Neuronal stem cell (in vitro differentiated cells): ENCODE data around the gene DUS2.
"Not testable (repeated sequence)": the region's sequence is repeated elsewhere in the genome, so short reads cannot be mapped to it uniquely, and the experiment has no call there.

Source experiments
- DNase-seq: peaks from one replicate; pipeline ENCODE4 v3.0.0-alpha.2; 2013; ENCODE audit warnings: low spot score
- H2AFZ ChIP-seq: one replicate; pipeline ENCODE4 v1.6.1; 2013; ENCODE audit warnings: mild to moderate bottlenecking, low read length, inconsistent platforms
- H2AK5ac ChIP-seq: 2 replicates; pipeline ENCODE4 v1.6.1; 2013; ENCODE audit warnings: low read depth, mild to moderate bottlenecking, inconsistent platforms, low read length, moderate library complexity, mixed read lengths
- H2BK120ac ChIP-seq: 2 replicates; pipeline ENCODE4 v1.6.1; 2013; ENCODE audit warnings: low read depth, mild to moderate bottlenecking, inconsistent platforms, low read length, moderate library complexity, mixed read lengths
- H2BK12ac ChIP-seq: one replicate; pipeline ENCODE4 v1.6.1; 2013; ENCODE audit warnings: low read length, inconsistent platforms
- H2BK15ac ChIP-seq: 2 replicates; pipeline ENCODE4 v1.6.1; 2013; ENCODE audit warnings: mild to moderate bottlenecking, low read length, inconsistent platforms, mixed read lengths
- H2BK5ac ChIP-seq: one replicate; pipeline ENCODE4 v1.6.1; 2013; ENCODE audit warnings: inconsistent platforms, mild to moderate bottlenecking, low read length, moderate library complexity
- H3K14ac ChIP-seq: one replicate; pipeline ENCODE4 v1.6.1; 2013; ENCODE audit warnings: low read length, inconsistent platforms
- H3K18ac ChIP-seq: 2 replicates; pipeline ENCODE4 v1.6.1; 2013; ENCODE audit warnings: low read length, inconsistent platforms
- H3K23ac ChIP-seq: 2 replicates; pipeline ENCODE4 v1.6.1; 2013; ENCODE audit warnings: low read depth, mild to moderate bottlenecking, mixed read lengths, low read length, inconsistent platforms; ENCODE audit not compliant: poor library complexity
- H3K27ac ChIP-seq: replicated peaks from 3 replicates; pipeline ENCODE4 v1.5.1; 2013; ENCODE audit warnings: low read length, inconsistent platforms
- H3K27me3 ChIP-seq, 3 experiments: 2 replicates each; pipeline ENCODE4 v1.6.1; 2013; ENCODE audit warnings: low read length in 3 of 3, mild to moderate bottlenecking in 2 of 3, inconsistent platforms in 1 of 3, low read depth in 1 of 3, mixed read lengths in 1 of 3, moderate library complexity in 1 of 3; ENCODE audit not compliant: control insufficient read depth in 3 of 3, insufficient read depth in 3 of 3
- H3K36me3 ChIP-seq, 2 donors: replicated peaks in 1 of 2; 2 replicates each; pipeline ENCODE4 v1.6.1; 2013; ENCODE audit warnings: low read length in 2 of 2; ENCODE audit not compliant: control insufficient read depth in 2 of 2, insufficient read depth in 2 of 2
- H3K4ac ChIP-seq: 2 replicates; pipeline ENCODE4 v1.6.1; 2013; ENCODE audit warnings: inconsistent platforms, mild to moderate bottlenecking, low read length, moderate library complexity
- H3K4me1 ChIP-seq, 2 donors: 1 replicate in 1 of 2; 2 replicates in 1 of 2; pipeline ENCODE4 v1.6.1; 2013; ENCODE audit warnings: low read length in 2 of 2, low read depth in 1 of 2; ENCODE audit not compliant: control insufficient read depth in 2 of 2, insufficient read depth in 1 of 2
- H3K4me2 ChIP-seq: one replicate; pipeline ENCODE4 v1.6.1; 2013; ENCODE audit warnings: mild to moderate bottlenecking, low read length, inconsistent platforms; ENCODE audit not compliant: insufficient read depth, poor library complexity, severe bottlenecking
- H3K4me3 ChIP-seq, 2 donors: 2 replicates each; pipeline ENCODE4 v1.5.1; 2013; ENCODE audit warnings: low read length in 2 of 2, mild to moderate bottlenecking in 2 of 2, inconsistent platforms in 1 of 2, moderate library complexity in 1 of 2
- H3K79me1 ChIP-seq: one replicate; pipeline ENCODE4 v1.6.1; 2013; ENCODE audit warnings: low read depth, mild to moderate bottlenecking, inconsistent platforms, low read length, moderate library complexity
- H3K9ac ChIP-seq: one replicate; pipeline ENCODE4 v1.6.1; 2013; ENCODE audit warnings: mild to moderate bottlenecking, low read depth, low read length, inconsistent platforms; ENCODE audit not compliant: poor library complexity
- H3K9me3 ChIP-seq, 2 donors: replicated peaks in 1 of 2; 2 replicates each; pipeline versions ENCODE3 to v1.6.1; 2013; ENCODE audit warnings: low read length in 2 of 2, mild to moderate bottlenecking in 2 of 2, inconsistent platforms in 1 of 2, low read depth in 1 of 2, mixed read lengths in 1 of 2, moderate library complexity in 1 of 2; ENCODE audit not compliant: control insufficient read depth in 2 of 2, insufficient read depth in 1 of 2
- H4K8ac ChIP-seq: one replicate; pipeline ENCODE4 v1.6.1; 2013; ENCODE audit warnings: low read depth, mild to moderate bottlenecking, inconsistent platforms, low read length, moderate library complexity
- H4K91ac ChIP-seq: one replicate; pipeline ENCODE4 v1.6.1; 2013; ENCODE audit warnings: low read length, low read depth, mild to moderate bottlenecking, inconsistent platforms; ENCODE audit not compliant: poor library complexity
- WGBS, 2 donors: extraction: QIAGEN DNeasy Blood & Tissue Kit; methylation state at CpG; one replicate each; pipeline ENCODE4 v1.1.7; 2013; ENCODE audit warnings: missing lambda C conversion rate in 2 of 2, mixed read lengths in 1 of 2; ENCODE audit not compliant: insufficient read length in 2 of 2, insufficient replicate concordance in 1 of 2; ENCODE audit errors: extremely low coverage in 2 of 2; 5-methylcytosine and 5-hydroxymethylcytosine counted together

The DUS2 gene

DNA sequence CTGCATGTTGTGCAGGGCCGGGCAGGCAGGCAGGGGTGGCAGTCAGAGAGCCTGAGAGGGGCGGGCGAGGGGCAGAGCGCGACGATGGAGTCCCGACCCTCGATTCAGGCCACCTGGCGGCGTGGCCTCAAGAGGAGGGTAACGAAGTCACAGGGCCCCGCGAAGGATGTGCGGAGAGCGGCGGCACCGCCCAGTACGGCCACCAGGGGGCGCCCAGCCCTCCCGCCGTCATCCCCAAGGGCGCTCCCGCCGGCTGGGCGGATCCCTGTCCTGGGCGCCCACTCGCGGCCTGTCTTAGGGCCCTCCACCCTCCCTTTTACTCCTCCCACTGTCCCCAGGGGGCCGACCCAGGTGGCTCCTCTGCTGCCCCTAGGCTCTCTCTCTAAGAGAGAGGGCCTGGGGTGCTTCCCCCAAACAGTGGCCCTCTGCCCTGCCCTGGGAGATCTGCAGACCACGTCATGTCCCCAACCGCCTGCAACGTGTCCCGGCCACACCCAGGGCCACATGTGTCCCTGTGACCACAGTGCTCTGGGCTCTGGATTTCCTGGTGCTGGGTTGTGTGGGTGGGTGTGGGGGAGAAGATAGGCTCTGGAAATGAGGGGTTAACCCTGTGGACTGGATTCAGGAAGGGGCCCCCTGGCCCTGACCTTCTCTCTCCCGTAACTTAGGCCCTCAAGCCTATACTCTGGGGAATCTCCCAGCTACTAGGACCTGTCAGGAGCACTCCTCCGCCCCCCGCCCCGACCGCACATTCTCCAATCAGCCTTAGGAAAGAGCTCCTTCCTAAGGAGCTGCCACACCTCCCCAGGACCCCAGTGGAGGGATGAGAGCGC, 29.7 kb upstream of the DUS2 start:
- H2BK15ac ChIP-seq = peak overlapping the region; percentile 97
- no peaks in the 10 kb centered on the region for H3K36me3 ChIP-seq
- peak; percentile 65 for DNase-seq
- peaks cover 0 to 5% of the 10 kb centered on the region in 2 donors for H3K9me3 ChIP-seq
- peaks cover 0 to 36% (median 7%) of the 10 kb centered on the region in 3 experiments for H3K27me3 ChIP-seq
- H3K27ac ChIP-seq = no peak overlapping the region
- H3K79me1 ChIP-seq = peaks cover 2% of the 10 kb centered on the region
- peak overlapping the region; percentile 98 for H2AFZ ChIP-seq
- H3K18ac ChIP-seq = peak overlapping the region; percentile 92
- no peak overlapping the region for H2BK5ac ChIP-seq
- H2AK5ac ChIP-seq = peak overlapping the region; percentile 95
- peak overlapping the region; percentile 100 for H4K8ac ChIP-seq
- H3K4ac ChIP-seq = peak overlapping the region; percentile 76
- WGBS, 2 donors = no CpG with 5 or more reads among the region's 39 CpGs
- peak overlapping the region; percentile 82 for H3K14ac ChIP-seq
- H3K4me1 ChIP-seq = peaks cover 0 to 3% of the 10 kb centered on the region in 2 donors
- peak overlapping the region; percentile 72 for H4K91ac ChIP-seq
- peak overlapping the region; percentile 97 for H2BK120ac ChIP-seq
- H3K23ac ChIP-seq = peak overlapping the region; percentile 91
- H3K4me3 ChIP-seq = no peak overlapping the region
- H3K9ac ChIP-seq = peak overlapping the region; percentile 77
- H2BK12ac ChIP-seq = peak overlapping the region; percentile 84
- peak overlapping the region; percentile 40 for H3K4me2 ChIP-seq

GRCh38 chr16:67994040-67994408, 29.1 kb upstream of the DUS2 start:
- not testable (repeated sequence) for DNase-seq, H3K36me3 ChIP-seq, H3K79me1 ChIP-seq, H2AK5ac ChIP-seq, H3K14ac ChIP-seq, H3K27ac ChIP-seq, H4K91ac ChIP-seq, H3K4me3 ChIP-seq, H3K9me3 ChIP-seq, H3K18ac ChIP-seq, H3K4ac ChIP-seq, H4K8ac ChIP-seq, H2BK5ac ChIP-seq, H3K4me2 ChIP-seq, H2BK120ac ChIP-seq, H3K4me1 ChIP-seq, H3K9ac ChIP-seq, H3K23ac ChIP-seq, H2BK12ac ChIP-seq
- peak overlapping the region; percentile 98 for H2AFZ ChIP-seq
- peak overlapping the region; percentile 81 for H2BK15ac ChIP-seq
- H3K27me3 ChIP-seq = peaks cover 0 to 34% (median 7%) of the 10 kb centered on the region in 3 experiments
- WGBS, 2 donors = no CpG with 5 or more reads among the region's 6 CpGs

DNA sequence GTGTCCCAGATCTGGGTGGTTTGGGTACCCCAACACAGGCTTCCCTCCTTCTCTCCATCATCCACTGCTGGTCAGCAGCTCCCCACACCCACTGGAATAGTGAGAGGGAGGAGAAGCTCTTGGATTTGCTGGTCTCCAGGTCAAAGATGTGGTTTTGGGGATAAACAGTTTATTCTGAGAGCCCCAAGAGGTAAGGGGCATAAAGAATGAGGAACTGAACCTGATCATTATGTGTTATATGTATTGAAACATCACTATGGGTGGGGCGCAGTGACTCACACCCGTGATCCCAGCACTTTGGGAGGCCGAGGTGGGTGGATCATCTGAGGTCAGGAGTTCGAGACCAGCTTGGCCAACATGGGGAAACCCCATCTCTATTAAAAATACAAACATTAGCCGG, 27.7 kb upstream of the DUS2 start:
- Histone ChIP-seq H2AFZ (no peak overlapping the region), H3K79me1 (peaks cover 2% of the 10 kb centered on the region), H3K18ac (no peak overlapping the region), H2BK12ac (no peak overlapping the region), H3K4me2 (no peak overlapping the region), H3K36me3 (no peaks in the 10 kb centered on the region), H3K14ac (no peak overlapping the region), H4K91ac (no peak overlapping the region), H3K9me3 (peaks cover 0 to 5% of the 10 kb centered on the region in 2 donors), H3K23ac (no peak overlapping the region), H2BK120ac (no peak overlapping the region), H2BK15ac (no peak overlapping the region), H3K4me1 (peaks cover 0 to 3% of the 10 kb centered on the region in 2 donors), H3K4me3 (no peak overlapping the region), H3K27ac (no peak overlapping the region), H3K4ac (no peak overlapping the region), H4K8ac (no peak overlapping the region), H3K27me3 (peaks cover 0 to 26% (median 9%) of the 10 kb centered on the region in 3 experiments), H3K9ac (no peak overlapping the region), H2BK5ac (no peak overlapping the region), H2AK5ac (no peak overlapping the region)
- WGBS, 2 donors = no CpG with 5 or more reads among the region's 5 CpGs
- no peak for DNase-seq

DNA sequence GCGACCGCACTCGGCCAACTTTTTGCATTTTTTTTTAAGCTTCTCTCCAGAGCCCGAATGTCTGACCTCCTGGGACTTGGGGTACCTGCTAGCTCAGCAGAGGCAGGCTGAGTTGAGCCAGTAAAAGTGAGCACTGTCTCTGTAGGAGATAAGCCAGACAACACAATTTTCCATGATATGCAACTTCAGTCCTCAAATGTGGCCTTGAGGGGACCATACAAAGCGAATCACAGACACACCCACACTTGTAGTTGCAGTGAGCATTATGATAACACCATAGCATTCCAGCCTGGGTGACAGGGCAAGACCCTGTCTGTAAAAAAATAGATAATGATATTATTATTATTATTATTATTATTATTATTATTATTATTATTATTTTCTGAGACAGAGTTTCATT, 26.4 kb upstream of the DUS2 start:
- no peak overlapping the region for H2BK5ac ChIP-seq
- no peak overlapping the region for H3K4me3 ChIP-seq
- no peak overlapping the region for H2AFZ ChIP-seq
- H2BK120ac ChIP-seq = no peak overlapping the region
- no peak for DNase-seq
- H3K9ac ChIP-seq = no peak overlapping the region
- no peak overlapping the region for H2AK5ac ChIP-seq
- no peak overlapping the region for H4K8ac ChIP-seq
- peaks cover 0 to 3% of the 10 kb centered on the region in 2 donors for H3K4me1 ChIP-seq
- no peak overlapping the region for H3K14ac ChIP-seq
- no peaks in the 10 kb centered on the region for H3K79me1 ChIP-seq
- H2BK12ac ChIP-seq = no peak overlapping the region
- H3K27me3 ChIP-seq = peaks cover 0 to 17% (median 9%) of the 10 kb centered on the region in 3 experiments
- H3K9me3 ChIP-seq = peaks cover 0 to 4% of the 10 kb centered on the region in 2 donors
- H3K23ac ChIP-seq = no peak overlapping the region
- no peak overlapping the region for H3K4me2 ChIP-seq
- H4K91ac ChIP-seq = no peak overlapping the region
- H3K27ac ChIP-seq = no peak overlapping the region
- no peak overlapping the region for H3K4ac ChIP-seq
- no peaks in the 10 kb centered on the region for H3K36me3 ChIP-seq
- H3K18ac ChIP-seq = no peak overlapping the region
- no peak overlapping the region for H2BK15ac ChIP-seq
- no CpG with 5 or more reads among the region's 5 CpGs for WGBS, 2 donors
